ENCODE data around the gene POLR2I.

GRCh38 chr19:36079389-36079945, 35.2 kb downstream of the POLR2I start:
- TF ChIP-seq, protein P1, sequence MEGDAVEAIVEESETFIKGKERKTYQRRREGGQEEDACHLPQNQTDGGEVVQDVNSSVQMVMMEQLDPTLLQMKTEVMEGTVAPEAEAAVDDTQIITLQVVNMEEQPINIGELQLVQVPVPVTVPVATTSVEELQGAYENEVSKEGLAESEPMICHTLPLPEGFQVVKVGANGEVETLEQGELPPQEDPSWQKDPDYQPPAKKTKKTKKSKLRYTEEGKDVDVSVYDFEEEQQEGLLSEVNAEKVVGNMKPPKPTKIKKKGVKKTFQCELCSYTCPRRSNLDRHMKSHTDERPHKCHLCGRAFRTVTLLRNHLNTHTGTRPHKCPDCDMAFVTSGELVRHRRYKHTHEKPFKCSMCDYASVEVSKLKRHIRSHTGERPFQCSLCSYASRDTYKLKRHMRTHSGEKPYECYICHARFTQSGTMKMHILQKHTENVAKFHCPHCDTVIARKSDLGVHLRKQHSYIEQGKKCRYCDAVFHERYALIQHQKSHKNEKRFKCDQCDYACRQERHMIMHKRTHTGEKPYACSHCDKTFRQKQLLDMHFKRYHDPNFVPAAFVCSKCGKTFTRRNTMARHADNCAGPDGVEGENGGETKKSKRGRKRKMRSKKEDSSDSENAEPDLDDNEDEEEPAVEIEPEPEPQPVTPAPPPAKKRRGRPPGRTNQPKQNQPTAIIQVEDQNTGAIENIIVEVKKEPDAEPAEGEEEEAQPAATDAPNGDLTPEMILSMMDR (IDR thresholded peaks at IDR 0.05) = no peak
- no peak for TF ChIP-seq POLR2A (IDR thresholded peaks at IDR 0.05)

All from testis (tissue), 2 donors.